Measurements from ENCODE around the gene TNNC1. TPM values are rescaled to one million over a fixed set of nuclear protein-coding genes. Genes with fewer than 3 reads are reported as not detected.

TNNC1 gene
- total and polyA plus RNA-seq, 3 experiments from 2014 or later = 2.2 to 2.3 TPM; not detected in 1

- POLR2A ChIA-PET = no interaction called here
- H3K9me3 ChIP-seq (ENCODE audit: low read length) = no peaks in the 10 kb centered on the region
- CTCF ChIA-PET = no interaction called here
- Mint-ChIP-seq H3K36me3 (peaks cover 0 to 94% (median 12%) of the 10 kb centered on the region in 3 donors), H3K9me3 (no peaks in the 10 kb centered on the region), H3K27me3 (no peaks in the 10 kb centered on the region), H3K4me3 (no peak overlapping the region), H3K27ac (peak overlapping the region in 3 of 8 donors; percentile 17 to 84 (median 17)), H3K4me1 (no peaks in the 10 kb centered on the region)
- no peak overlapping the region for H3K27ac ChIP-seq (ENCODE audit: low read depth, low read length)
- no peaks in the 10 kb centered on the region for H3K27me3 ChIP-seq (ENCODE audit: insufficient read depth, low read length, poor library complexity, severe bottlenecking)
- no peaks in the 10 kb centered on the region for H3K4me1 ChIP-seq (ENCODE audit: insufficient read depth, low read length)
- H3K4me3 ChIP-seq (ENCODE audit: low read length) = no peak overlapping the region
- DNase-seq = no peak
- peaks cover 40% of the 10 kb centered on the region for H3K36me3 ChIP-seq (ENCODE audit: insufficient read depth, low read length)
Observed at GRCh38 chr3:52480768-52481715, 27.2 kb upstream of the TNNC1 start.

GRCh38 chr3:52479877-52480575 is 26.2 kb upstream of the TNNC1 start:
- Mint-ChIP-seq H3K4me1 (no peaks in the 10 kb centered on the region), H3K27ac (peak overlapping the region in 2 of 8 donors; percentile 40 to 68)

DNA sequence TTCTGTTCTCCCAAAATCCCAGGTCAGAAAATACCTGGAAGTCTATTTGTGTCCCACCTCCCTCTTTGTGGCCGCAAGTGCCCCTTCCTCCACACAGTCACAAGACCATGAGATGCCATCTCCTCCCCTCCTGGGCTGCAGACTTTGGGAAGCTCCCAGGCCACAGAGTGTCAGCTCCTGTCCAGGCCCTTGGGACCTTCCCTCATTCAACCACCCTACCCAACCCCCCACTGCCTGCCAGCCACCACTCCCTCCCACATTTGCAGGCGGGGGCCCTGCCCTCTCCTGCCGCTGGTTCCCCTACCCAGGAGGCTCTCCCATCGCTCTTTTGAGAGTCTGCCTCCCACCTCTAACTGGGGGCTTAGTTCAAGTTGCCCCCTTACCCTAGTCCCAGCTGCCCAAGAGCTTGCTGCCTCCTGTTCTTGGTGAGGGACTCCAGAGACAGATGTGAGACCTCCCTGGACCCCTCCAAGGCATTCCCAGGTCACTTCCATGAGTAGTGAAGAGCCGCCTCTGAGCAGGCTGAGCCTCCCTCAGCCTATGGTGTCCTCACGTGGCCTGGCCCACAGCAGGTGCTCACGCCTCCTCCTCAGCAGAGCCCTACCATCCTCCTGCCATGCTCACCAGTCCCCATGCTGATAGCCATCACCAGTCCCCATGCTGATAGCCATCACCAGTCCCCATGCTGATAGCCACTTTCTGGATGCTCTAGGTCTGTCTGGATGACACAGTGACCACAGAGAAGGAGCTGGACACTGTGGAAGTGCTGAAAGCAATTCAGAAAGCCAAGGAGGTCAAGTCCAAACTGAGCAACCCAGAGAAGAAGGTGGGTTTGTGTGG is 25.4 kb upstream of the TNNC1 start:
- Histone ChIP-seq H3K4me3 (ENCODE audit: low read length) (no peak overlapping the region), H3K4me1 (ENCODE audit: insufficient read depth, low read length) (no peaks in the 10 kb centered on the region), H3K27me3 (ENCODE audit: insufficient read depth, low read length, poor library complexity, severe bottlenecking) (no peaks in the 10 kb centered on the region), H3K9me3 (ENCODE audit: low read length) (no peaks in the 10 kb centered on the region), H3K27ac (ENCODE audit: low read depth, low read length) (no peak overlapping the region), H3K36me3 (ENCODE audit: insufficient read depth, low read length) (peaks cover 51% of the 10 kb centered on the region)
- no peaks in the 10 kb centered on the region for H3K9me3 Mint-ChIP-seq
- no peaks in the 10 kb centered on the region for H3K4me1 Mint-ChIP-seq
- no peaks in the 10 kb centered on the region for H3K27me3 Mint-ChIP-seq
- no peak overlapping the region for H3K4me3 Mint-ChIP-seq
- H3K27ac Mint-ChIP-seq = peak overlapping the region in 2 of 8 donors; percentile 33 to 68
- ChIA-PET CTCF (no interaction called here), POLR2A (interaction anchor here (0.7 kb wide), 1 partner anchor 226 kb away, joined by 3 read pairs; no protein-coding TSS in a partner anchor)
- peaks cover 0 to 95% (median 12%) of the 10 kb centered on the region in 3 donors for H3K36me3 Mint-ChIP-seq
- DNase-seq = no peak

More at GRCh38 chr3:52479877-52480575, 26.2 kb upstream of the TNNC1 start:
- Histone ChIP-seq H3K36me3 (ENCODE audit: insufficient read depth, low read length) (peaks cover 47% of the 10 kb centered on the region), H3K4me3 (ENCODE audit: low read length) (no peak overlapping the region), H3K9me3 (ENCODE audit: low read length) (no peaks in the 10 kb centered on the region), H3K27me3 (ENCODE audit: insufficient read depth, low read length, poor library complexity, severe bottlenecking) (no peaks in the 10 kb centered on the region), H3K27ac (ENCODE audit: low read depth, low read length) (no peak overlapping the region), H3K4me1 (ENCODE audit: insufficient read depth, low read length) (no peaks in the 10 kb centered on the region)
- no peak for DNase-seq
- POLR2A ChIA-PET = no interaction called here
- Mint-ChIP-seq H3K36me3 (peaks cover 0 to 94% (median 12%) of the 10 kb centered on the region in 3 donors), H3K9me3 (no peaks in the 10 kb centered on the region), H3K4me3 (no peak overlapping the region), H3K27me3 (no peaks in the 10 kb centered on the region)
- CTCF ChIA-PET = no interaction called here

DNA sequence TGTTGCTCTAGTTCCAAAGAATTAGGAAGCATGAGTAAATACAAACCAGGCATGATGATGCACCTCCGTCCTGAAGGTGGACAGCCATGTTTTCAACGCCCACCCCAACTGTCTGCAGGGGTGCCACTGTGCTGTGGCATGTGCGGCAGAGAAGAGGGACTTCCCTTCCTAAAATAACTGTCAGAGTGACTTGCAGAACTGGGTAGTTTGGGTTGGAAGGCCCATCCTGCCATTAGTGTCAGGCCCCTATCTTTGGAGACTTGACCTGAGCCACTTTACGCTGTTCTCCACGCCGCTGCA is 23.9 kb upstream of the TNNC1 start:
- no peak overlapping the region for H3K4me3 ChIP-seq (ENCODE audit: low read length)
- H3K27ac ChIP-seq (ENCODE audit: low read depth, low read length) = no peak overlapping the region
- H3K9me3 ChIP-seq (ENCODE audit: low read length) = no peaks in the 10 kb centered on the region
- ChIA-PET CTCF (no interaction called here), POLR2A (no interaction called here)
- Mint-ChIP-seq H3K9me3 (no peaks in the 10 kb centered on the region), H3K27ac (no peak overlapping the region), H3K36me3 (peaks cover 0 to 95% (median 7%) of the 10 kb centered on the region in 3 donors), H3K4me3 (no peak overlapping the region), H3K27me3 (no peaks in the 10 kb centered on the region), H3K4me1 (no peaks in the 10 kb centered on the region)
- no peaks in the 10 kb centered on the region for H3K4me1 ChIP-seq (ENCODE audit: insufficient read depth, low read length)
- no peaks in the 10 kb centered on the region for H3K27me3 ChIP-seq (ENCODE audit: insufficient read depth, low read length, poor library complexity, severe bottlenecking)
- H3K36me3 ChIP-seq (ENCODE audit: insufficient read depth, low read length) = peaks cover 60% of the 10 kb centered on the region
- no peak for DNase-seq

DNA sequence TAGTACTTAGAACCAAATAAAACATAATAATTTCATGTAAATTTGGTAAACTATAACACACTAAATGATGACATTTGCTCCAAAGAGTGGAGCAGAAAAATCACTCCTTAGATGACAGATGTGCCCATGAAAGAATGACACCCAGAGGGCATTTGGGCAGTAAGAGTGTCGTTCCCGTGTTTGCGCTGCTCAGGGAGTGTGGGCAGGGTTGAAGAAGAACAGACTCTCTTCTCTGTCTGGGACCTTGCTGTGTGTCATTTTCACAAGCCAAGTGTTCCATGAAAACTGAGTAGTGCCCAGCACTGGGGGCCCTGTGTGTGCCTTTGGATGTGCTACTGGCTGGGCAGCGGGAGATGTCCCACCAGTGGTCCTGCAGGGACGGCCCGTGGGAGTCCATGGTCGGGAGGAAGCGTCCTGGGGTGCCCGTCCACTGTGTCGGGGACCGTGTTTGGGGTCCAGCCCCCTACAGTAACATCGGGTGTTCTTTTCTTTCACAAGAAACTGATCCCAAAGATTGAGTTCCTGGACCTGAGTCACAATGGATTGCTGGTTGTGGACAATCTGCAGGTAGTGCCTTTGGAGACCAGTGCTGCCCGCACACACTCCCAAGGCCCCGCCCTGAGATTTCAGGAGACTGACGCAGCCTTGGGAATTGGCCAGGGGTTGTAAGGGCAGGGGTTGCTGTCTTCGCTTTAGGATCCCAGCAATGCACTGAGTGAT is 23.4 kb upstream of the TNNC1 start:
- H3K4me1 Mint-ChIP-seq = no peaks in the 10 kb centered on the region
- H3K4me3 Mint-ChIP-seq = no peak overlapping the region
- no peak overlapping the region for H3K4me3 ChIP-seq (ENCODE audit: low read length)
- POLR2A ChIA-PET = no interaction called here
- CTCF ChIA-PET = no interaction called here
- no peaks in the 10 kb centered on the region for H3K27me3 ChIP-seq (ENCODE audit: insufficient read depth, low read length, poor library complexity, severe bottlenecking)
- no peak for DNase-seq
- no peak overlapping the region for H3K27ac Mint-ChIP-seq
- H3K27ac ChIP-seq (ENCODE audit: low read depth, low read length) = no peak overlapping the region
- no peaks in the 10 kb centered on the region for H3K4me1 ChIP-seq (ENCODE audit: insufficient read depth, low read length)
- no peaks in the 10 kb centered on the region for H3K9me3 Mint-ChIP-seq
- H3K27me3 Mint-ChIP-seq = no peaks in the 10 kb centered on the region
- peaks cover 0 to 96% (median 7%) of the 10 kb centered on the region in 3 donors for H3K36me3 Mint-ChIP-seq
- no peaks in the 10 kb centered on the region for H3K9me3 ChIP-seq (ENCODE audit: low read length)
- peaks cover 61% of the 10 kb centered on the region for H3K36me3 ChIP-seq (ENCODE audit: insufficient read depth, low read length)

GRCh38 chr3:52473026-52473425 is 19.2 kb upstream of the TNNC1 start:
- no peak overlapping the region for H3K27ac Mint-ChIP-seq
- no peaks in the 10 kb centered on the region for H3K27me3 Mint-ChIP-seq
- peaks cover 0 to 6% (median 2%) of the 10 kb centered on the region in 3 donors for H3K4me1 Mint-ChIP-seq
- H3K4me3 Mint-ChIP-seq = no peak overlapping the region
- H3K4me3 ChIP-seq (ENCODE audit: low read length) = no peak overlapping the region
- ChIA-PET POLR2A (no interaction called here), CTCF (interaction anchor here (0.6 kb wide), 1 partner anchor 81 kb away, joined by 3 read pairs; no protein-coding TSS in a partner anchor)
- peaks cover 55% of the 10 kb centered on the region for H3K36me3 ChIP-seq (ENCODE audit: insufficient read depth, low read length)
- H3K4me1 ChIP-seq (ENCODE audit: insufficient read depth, low read length) = no peaks in the 10 kb centered on the region
- no peaks in the 10 kb centered on the region for H3K27me3 ChIP-seq (ENCODE audit: insufficient read depth, low read length, poor library complexity, severe bottlenecking)
- H3K27ac ChIP-seq (ENCODE audit: low read depth, low read length) = no peak overlapping the region
- H3K36me3 Mint-ChIP-seq = peaks cover 0 to 86% (median 2%) of the 10 kb centered on the region in 3 donors
- H3K9me3 Mint-ChIP-seq = no peaks in the 10 kb centered on the region
- no peaks in the 10 kb centered on the region for H3K9me3 ChIP-seq (ENCODE audit: low read length)
- no peak for DNase-seq

DNA sequence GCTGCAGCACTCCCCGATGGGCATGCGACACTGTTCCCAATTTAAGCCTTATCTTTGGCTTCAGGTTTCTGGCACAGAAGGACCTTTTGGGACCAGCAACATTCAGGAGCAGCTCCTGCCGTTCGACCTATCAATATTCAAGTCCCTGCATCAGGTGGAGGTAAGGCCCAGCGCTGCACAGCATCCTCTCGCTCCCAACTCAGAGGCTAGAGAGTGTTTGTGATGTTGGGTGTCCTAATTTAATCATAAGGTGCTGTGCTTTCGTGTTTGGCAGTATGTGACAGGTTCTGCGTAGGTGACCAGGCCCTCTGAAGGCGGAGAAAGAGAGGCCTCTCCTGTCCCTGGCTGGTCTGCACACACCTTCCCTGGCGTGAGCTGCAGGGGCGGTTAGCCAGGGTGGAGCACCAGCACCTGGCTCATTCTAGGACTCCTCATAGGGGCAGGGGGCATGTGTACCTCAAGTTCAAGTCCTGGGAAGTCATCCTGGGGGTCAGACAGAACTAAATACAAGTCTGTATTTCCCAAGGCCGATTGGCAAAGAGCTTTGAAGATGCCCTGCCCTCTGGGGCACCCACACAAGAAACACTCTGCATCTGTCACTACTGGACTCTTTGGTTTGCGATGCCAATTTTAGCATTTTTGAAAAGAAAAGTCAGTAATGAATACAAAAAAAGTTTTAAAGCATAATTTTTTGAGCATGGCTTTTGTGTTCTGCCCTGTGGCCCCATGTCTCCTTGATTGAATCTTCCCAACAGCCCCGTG is 18.6 kb upstream of the TNNC1 start:
- POLR2A ChIA-PET = no interaction called here
- peak overlapping the region in 2 of 8 donors; percentile 33 to 47 for H3K27ac Mint-ChIP-seq
- no peak for DNase-seq
- peaks cover 0 to 7% (median 2%) of the 10 kb centered on the region in 3 donors for H3K4me1 Mint-ChIP-seq
- Histone ChIP-seq H3K4me1 (ENCODE audit: insufficient read depth, low read length) (no peaks in the 10 kb centered on the region), H3K36me3 (ENCODE audit: insufficient read depth, low read length) (peaks cover 51% of the 10 kb centered on the region), H3K9me3 (ENCODE audit: low read length) (no peaks in the 10 kb centered on the region), H3K27me3 (ENCODE audit: insufficient read depth, low read length, poor library complexity, severe bottlenecking) (no peaks in the 10 kb centered on the region), H3K27ac (ENCODE audit: low read depth, low read length) (no peak overlapping the region), H3K4me3 (ENCODE audit: low read length) (no peak overlapping the region)
- no peaks in the 10 kb centered on the region for H3K9me3 Mint-ChIP-seq
- CTCF ChIA-PET = interaction anchor here (0.6 to 1.1 kb wide), 2 partner anchors 16 to 81 kb away, joined by 3 read pairs; no protein-coding TSS in a partner anchor
- no peak overlapping the region for H3K4me3 Mint-ChIP-seq
- peaks cover 0 to 84% (median 0%) of the 10 kb centered on the region in 3 donors for H3K36me3 Mint-ChIP-seq
- H3K27me3 Mint-ChIP-seq = no peaks in the 10 kb centered on the region
